H9 (cell line): ENCODE measurements around the gene DCDC2C. TPM values are rescaled to one million over a fixed set of nuclear protein-coding genes. Genes with fewer than 3 reads are reported as not detected.

Source experiments
- DNase-seq: peaks from one replicate; pipeline ENCODE4 v3.0.0-alpha.2; 2017
- H2AFZ ChIP-seq: one replicate; pipeline ENCODE4 v1.6.1; 2013; ENCODE audit warnings: mild to moderate bottlenecking, low read length, control low read depth, moderate library complexity
- H2AK5ac ChIP-seq: 2 replicates; pipeline ENCODE4 v1.6.1; 2013; ENCODE audit warnings: low read length, control low read depth, mixed read lengths; ENCODE audit not compliant: insufficient read length
- H2BK120ac ChIP-seq: one replicate; pipeline ENCODE4 v1.6.1; 2013; ENCODE audit warnings: low read depth, mild to moderate bottlenecking, low read length, control low read depth, inconsistent platforms; ENCODE audit not compliant: poor library complexity, severe bottlenecking
- H2BK12ac ChIP-seq: 2 replicates; pipeline ENCODE4 v1.6.1; 2013; ENCODE audit warnings: low read length, control low read depth, mixed read lengths, low read depth; ENCODE audit not compliant: insufficient read length
- H2BK15ac ChIP-seq: 2 replicates; pipeline ENCODE4 v1.6.1; 2013; ENCODE audit warnings: low read depth, low read length, control low read depth
- H2BK20ac ChIP-seq: one replicate; pipeline ENCODE4 v1.6.1; 2013; ENCODE audit warnings: low read depth, mild to moderate bottlenecking, low read length, control low read depth, inconsistent platforms; ENCODE audit not compliant: poor library complexity, severe bottlenecking
- H2BK5ac ChIP-seq: 2 replicates; pipeline ENCODE4 v1.6.1; 2013; ENCODE audit warnings: low read length, control low read depth, mixed read lengths; ENCODE audit not compliant: insufficient read length
- H3K14ac ChIP-seq: 2 replicates; pipeline ENCODE4 v1.6.1; 2013; ENCODE audit warnings: low read length, control low read depth; ENCODE audit not compliant: insufficient read depth
- H3K18ac ChIP-seq: 2 replicates; pipeline ENCODE4 v1.6.1; 2013; ENCODE audit warnings: low read depth, mild to moderate bottlenecking, mixed read lengths, low read length, control low read depth; ENCODE audit not compliant: insufficient read length
- H3K23ac ChIP-seq: 2 replicates; pipeline ENCODE4 v1.6.1; 2013; ENCODE audit warnings: low read length, control low read depth, mixed read lengths, low read depth; ENCODE audit not compliant: insufficient read length
- H3K23me2 ChIP-seq: 2 replicates; pipeline ENCODE4 v1.6.1; 2013; ENCODE audit warnings: low read depth, mild to moderate bottlenecking, mixed read lengths, low read length, control low read depth; ENCODE audit not compliant: insufficient read length, poor library complexity, severe bottlenecking
- H3K27ac ChIP-seq: 2 replicates; pipeline ENCODE4 v1.5.1; 2013; ENCODE audit warnings: low read length, control low read depth, mixed read lengths, low read depth; ENCODE audit not compliant: insufficient read length
- H3K27me3 ChIP-seq: 2 replicates; pipeline ENCODE4 v1.6.1; 2013; ENCODE audit warnings: low read length, control low read depth, inconsistent platforms; ENCODE audit not compliant: insufficient read depth
- H3K4ac ChIP-seq: 2 replicates; pipeline ENCODE4 v1.6.1; 2013; ENCODE audit warnings: low read depth, mild to moderate bottlenecking, control low read depth, inconsistent platforms, low read length, moderate library complexity
- H3K4me1 ChIP-seq: 2 replicates; pipeline ENCODE4 v1.6.1; 2013; ENCODE audit warnings: low read length, control low read depth, inconsistent platforms; ENCODE audit not compliant: insufficient read depth
- H3K4me2 ChIP-seq: 2 replicates; pipeline ENCODE4 v1.6.1; 2013; ENCODE audit warnings: low read length, control low read depth, mixed read lengths; ENCODE audit not compliant: insufficient read length, insufficient read depth
- H3K56ac ChIP-seq: 2 replicates; pipeline ENCODE4 v1.6.1; 2013; ENCODE audit warnings: low read depth, mild to moderate bottlenecking, mixed read lengths, low read length, control low read depth; ENCODE audit not compliant: insufficient read length
- H3K79me1 ChIP-seq: 2 replicates; pipeline ENCODE4 v1.6.1; 2013; ENCODE audit warnings: low read depth, mild to moderate bottlenecking, moderate library complexity, low read length, control low read depth, inconsistent platforms; ENCODE audit not compliant: insufficient read depth, poor library complexity, severe bottlenecking
- H3K79me2 ChIP-seq: 2 replicates; pipeline ENCODE4 v1.6.1; 2013; ENCODE audit warnings: low read length, control low read depth, inconsistent platforms; ENCODE audit not compliant: insufficient read depth
- H3K9ac ChIP-seq: 2 replicates; pipeline ENCODE4 v1.6.1; 2013; ENCODE audit warnings: low read length, control low read depth, mixed read lengths; ENCODE audit not compliant: insufficient read length; ENCODE audit errors: extremely low read depth
- H3K9me3 ChIP-seq: one replicate; pipeline ENCODE4 v1.6.1; 2013; ENCODE audit warnings: low read depth, low read length, inconsistent platforms; ENCODE audit not compliant: control insufficient read depth
- H3T11ph ChIP-seq: one replicate; pipeline ENCODE4 v1.6.1; 2013; ENCODE audit warnings: mild to moderate bottlenecking, low read length, control low read depth, inconsistent platforms
- H4K20me1 ChIP-seq: one replicate; pipeline ENCODE4 v1.6.1; 2013; ENCODE audit not compliant: control insufficient read depth, insufficient read length, insufficient read depth
- H4K5ac ChIP-seq: 2 replicates; pipeline ENCODE4 v1.6.1; 2013; ENCODE audit warnings: low read depth, mild to moderate bottlenecking, mixed read lengths, low read length, control low read depth; ENCODE audit not compliant: insufficient read length
- H4K8ac ChIP-seq: replicated peaks from 2 replicates; pipeline ENCODE4 v1.6.1; 2013; ENCODE audit warnings: low read length, control low read depth, mixed read lengths, low read depth; ENCODE audit not compliant: insufficient read length
- H4K91ac ChIP-seq: 2 replicates; pipeline ENCODE4 v1.6.1; 2013; ENCODE audit warnings: low read depth, mild to moderate bottlenecking, moderate library complexity, mixed read lengths, low read length, control low read depth; ENCODE audit not compliant: insufficient read length
- H3K27ac Mint-ChIP-seq, 3 experiments: 2 replicates in 2 of 3; 3 replicates in 1 of 3; pipeline ENCODE4 v1.8.0; 2020 to 2021; ENCODE audit warnings: mixed read lengths in 3 of 3, mild to moderate bottlenecking in 1 of 3, moderate library complexity in 1 of 3
- H3K27me3 Mint-ChIP-seq: 2 replicates; pipeline ENCODE4 v1.8.0; 2021; ENCODE audit warnings: low read depth, mild to moderate bottlenecking, moderate library complexity, mixed read lengths
- H3K36me3 Mint-ChIP-seq, 3 experiments: 2 replicates in 2 of 3; 3 replicates in 1 of 3; pipeline ENCODE4 v1.8.0; 2020 to 2021; ENCODE audit warnings: low read depth in 3 of 3, mixed read lengths in 3 of 3; ENCODE audit not compliant: insufficient read depth in 1 of 3
- H3K4me1 Mint-ChIP-seq, 2 experiments: 2 replicates each; pipeline ENCODE4 v1.8.0; 2020; ENCODE audit warnings: mixed read lengths in 2 of 2
- H3K4me3 Mint-ChIP-seq, 2 experiments: 2 replicates in 1 of 2; 3 replicates in 1 of 2; pipeline ENCODE4 v1.8.0; 2020 to 2021; ENCODE audit warnings: mild to moderate bottlenecking in 2 of 2, mixed read lengths in 2 of 2, moderate library complexity in 1 of 2
- H3K9me3 Mint-ChIP-seq, 2 experiments: 2 replicates in 1 of 2; 3 replicates in 1 of 2; pipeline ENCODE4 v1.8.0; 2020; ENCODE audit warnings: mild to moderate bottlenecking in 2 of 2, mixed read lengths in 2 of 2, moderate library complexity in 1 of 2
- CTCF ChIP-seq: fragments of 200-600 bp; sonication (generic); conservative IDR thresholded peaks from 3 replicates; pipeline ENCODE4 v1.8.0; 2021; ENCODE audit warnings: antibody characterized with exemption, mild to moderate bottlenecking
- WGBS: extraction: QIAGEN DNeasy Blood & Tissue Kit; methylation state at CpG from one replicate; pipeline ENCODE4 v1.1.7; 2013; ENCODE audit warnings: missing lambda C conversion rate, low lambda C conversion rate, mixed read lengths; ENCODE audit not compliant: insufficient read length; ENCODE audit errors: extremely low coverage; 5-methylcytosine and 5-hydroxymethylcytosine counted together
- total RNA-seq: library from RNA; stranded (reverse); gene quantifications from 2 replicates; pipeline ENCODE4 v1.2.1, GENCODE V29; 2021

DCDC2C gene
- total RNA-seq, 1 experiment from 2014 or later: not detected

- H3K27ac Mint-ChIP-seq: no peak overlapping the region
- WGBS: no CpG with 5 or more reads among the region's 15 CpGs
- H3K23me2 ChIP-seq: no peaks in the 10 kb centered on the region
Observed at GRCh38 chr2:3840611-3841155, 137.3 kb downstream of the DCDC2C start.

More at GRCh38 chr2:3840611-3841155, 137.3 kb downstream of the DCDC2C start:
- H3T11ph ChIP-seq: no peak overlapping the region
- no peak overlapping the region for H4K91ac ChIP-seq
- H3K18ac ChIP-seq: no peak overlapping the region
- H3K9ac ChIP-seq: no peak overlapping the region
- H4K8ac ChIP-seq: no peak overlapping the region
- no peaks in the 10 kb centered on the region; the same call in 1 of the 2 replicates for H3K27me3 ChIP-seq
- peaks cover 0 to 7% of the 10 kb centered on the region in 2 experiments; a peak in 4 of 5 replicates for H3K9me3 Mint-ChIP-seq
- no peak overlapping the region for H3K4me2 ChIP-seq
- no peak overlapping the region for H2AK5ac ChIP-seq
- no peak overlapping the region for H3K23ac ChIP-seq
- no peak for DNase-seq
- H3K4me3 Mint-ChIP-seq: no peak overlapping the region
- no peak for TF ChIP-seq CTCF
- peaks cover 10 to 13% of the 10 kb centered on the region in 2 experiments for H3K4me1 Mint-ChIP-seq
- H3K56ac ChIP-seq: no peak overlapping the region
- H3K4me1 ChIP-seq: no peaks in the 10 kb centered on the region
- H3K79me2 ChIP-seq: no peaks in the 10 kb centered on the region
- H3K79me1 ChIP-seq: no peaks in the 10 kb centered on the region
- H4K5ac ChIP-seq: no peak overlapping the region
- H2BK120ac ChIP-seq: no peak overlapping the region
- no peaks in the 10 kb centered on the region for H3K9me3 ChIP-seq
- H2BK5ac ChIP-seq: no peak overlapping the region
- H3K27ac ChIP-seq: no peak overlapping the region
- H3K27me3 Mint-ChIP-seq: no peaks in the 10 kb centered on the region
- no peak overlapping the region for H2AFZ ChIP-seq
- no peak overlapping the region for H2BK15ac ChIP-seq
- H2BK12ac ChIP-seq: no peak overlapping the region
- H3K36me3 Mint-ChIP-seq: peaks cover 0 to 3% (median 0%) of the 10 kb centered on the region in 3 experiments; a peak in 3 of 7 replicates
- H3K14ac ChIP-seq: no peak overlapping the region
- no peak overlapping the region for H2BK20ac ChIP-seq
- no peak overlapping the region for H3K4ac ChIP-seq
- no peaks in the 10 kb centered on the region for H4K20me1 ChIP-seq
